ENCODE data around the gene RTN1. TPM values are rescaled to one million over a fixed set of nuclear protein-coding genes. Genes with fewer than 3 reads are reported as not detected.

RTN1 gene
- polyA plus RNA-seq, 1 of the 3 experiments (the other 2 are of a cell fraction), result 1.6 TPM

- CTCF ChIA-PET, result interaction anchor here (9.6 kb wide), 1 partner anchor 73 kb away, joined by 198 read pairs; no protein-coding TSS in a partner anchor
- no peak overlapping the region for H3K9ac ChIP-seq
- no peak overlapping the region for H3K27ac ChIP-seq (ENCODE audit: low read depth in 2 of 2, low read length in 1 of 2)
- POLR2A ChIA-PET, result no interaction called here
- H3K9me3 ChIP-seq, result no peaks in the 10 kb centered on the region
- TF ChIP-seq GABPA (IDR thresholded peaks at IDR 0.05; ENCODE audit: low read depth), result no peak
- no peak for TF ChIP-seq USF2 (IDR thresholded peaks at IDR 0.05; ENCODE audit: borderline replicate concordance, low read depth, low read length)
- no peak for TF ChIP-seq TEAD4 (IDR thresholded peaks at IDR 0.05; ENCODE audit: borderline replicate concordance, insufficient read depth)
- no peak for TF ChIP-seq FOSL2 (IDR thresholded peaks at IDR 0.05; ENCODE audit: borderline replicate concordance, low read depth)
- TF ChIP-seq FOXM1 (IDR thresholded peaks at IDR 0.05; ENCODE audit: low read depth), result no peak
- no peak for TF ChIP-seq MXI1 (IDR thresholded peaks at IDR 0.05; ENCODE audit: low read depth, low read length)
- no peak for TF ChIP-seq NRF1 (IDR thresholded peaks at IDR 0.05; ENCODE audit: low read depth, low read length)
- TF ChIP-seq SIN3A (IDR thresholded peaks at IDR 0.05; ENCODE audit: borderline replicate concordance, low read depth, low read length), result no peak
- TF ChIP-seq NFIC (IDR thresholded peaks at IDR 0.05; ENCODE audit: borderline replicate concordance), result no peak
- TF ChIP-seq IRF3 (IDR thresholded peaks at IDR 0.05; ENCODE audit: low read depth, low read length), result no peak
- no peak for TF ChIP-seq TCF12 (IDR thresholded peaks at IDR 0.05)
- no peak for TF ChIP-seq CHD2 (IDR thresholded peaks at IDR 0.05; ENCODE audit: low read length, partially characterized antibody)
- TF ChIP-seq POLR2AphosphoS5 (IDR thresholded peaks at IDR 0.05; ENCODE audit: low read depth, low read length), result no peak
- TF ChIP-seq REST (IDR thresholded peaks at IDR 0.05; ENCODE audit: low read depth, low read length), result no peak
- no peak for TF ChIP-seq USF1 (IDR thresholded peaks at IDR 0.05; ENCODE audit: borderline replicate concordance, low read depth)
- no peak for TF ChIP-seq FOXJ3 (CRISPR knock-in tag; IDR thresholded peaks at IDR 0.05)
- TF ChIP-seq MAX (IDR thresholded peaks at IDR 0.05; ENCODE audit: low read depth), result no peak
- no peak for TF ChIP-seq TAF1 (IDR thresholded peaks at IDR 0.05; ENCODE audit: borderline replicate concordance, low read depth, low read length)
- TF ChIP-seq ZBTB33 (IDR thresholded peaks at IDR 0.05; ENCODE audit: borderline replicate concordance, low read depth), result no peak
- H3K4me1 ChIP-seq (ENCODE audit: control insufficient read depth in 1 of 2, insufficient read depth in 2 of 2, low read depth in 1 of 2, low read length in 1 of 2), result peaks cover 2 to 7% of the 10 kb centered on the region in 2 experiments; a peak in 2 of 4 replicates
- WGBS (ENCODE audit: low lambda C conversion rate), result 88% methylated on average over 23 of the region's 23 CpGs
- no peaks in the 10 kb centered on the region for H4K20me1 ChIP-seq (ENCODE audit: insufficient read depth)
- H3F3A ChIP-seq (replicated peaks; ENCODE audit: insufficient read depth), result no peaks in the 10 kb centered on the region
- H3K9me2 ChIP-seq, result no peaks in the 10 kb centered on the region
- no peak overlapping the region for H3K4me3 ChIP-seq (ENCODE audit: low read depth in 2 of 2, low read length in 1 of 2)
- no peak overlapping the region for H3K4me2 ChIP-seq
- DNase-seq, result no peak
- peaks cover 3% of the 10 kb centered on the region; the same call in 1 of the 2 replicates for H3K27me3 ChIP-seq (ENCODE audit: insufficient read depth)
- no peak overlapping the region for H2AFZ ChIP-seq (ENCODE audit: low read depth)
- H3K36me3 ChIP-seq (replicated peaks in 1 of 2; ENCODE audit: control insufficient read depth in 1 of 2, insufficient read depth in 2 of 2, low read length in 1 of 2), result no peaks in the 10 kb centered on the region
- H3K79me2 ChIP-seq (ENCODE audit: insufficient read depth), result no peaks in the 10 kb centered on the region
Observed at GRCh38 chr14:59582845-59583509, 287.6 kb downstream of the RTN1 start.
